Myocyte (in vitro differentiated cells): Measurements from ENCODE around the gene KIAA0232. TPM values are rescaled to one million over a fixed set of nuclear protein-coding genes. Genes with fewer than 3 reads are reported as not detected.

Source experiments
- DNase-seq: peaks from one replicate; pipeline ENCODE4 v3.0.0-alpha.2; 2012; ENCODE audit warnings: low read depth
- total RNA-seq: library from RNA; depleted of rRNA; stranded (reverse); fragments of >200 nt; gene quantifications from 2 replicates; pipeline ENCODE4 v1.2.3, GENCODE V29; 2014

The KIAA0232 gene
- total RNA-seq, 1 donor from 2014 or later = 64.2 TPM

DNA sequence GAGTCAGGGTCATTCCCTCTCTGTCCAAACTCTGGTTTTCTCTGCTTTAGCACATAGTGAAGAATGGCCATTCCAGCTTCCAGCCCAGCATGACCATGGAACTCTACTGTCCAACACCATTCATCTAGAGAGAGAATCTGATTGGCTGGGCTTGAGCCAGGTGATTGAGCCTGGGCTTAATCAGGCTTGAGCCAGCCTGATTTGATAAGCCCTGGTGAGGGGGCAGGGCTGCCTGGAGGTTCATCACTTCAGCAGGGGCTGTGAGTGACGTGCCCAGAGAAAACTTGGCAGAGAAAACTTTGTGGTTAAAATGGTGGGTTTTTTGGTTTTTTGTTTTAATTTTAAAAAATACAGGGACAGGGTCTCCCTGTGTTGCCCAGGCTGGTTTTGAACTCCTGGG is 62.5 kb downstream of the KIAA0232 start:
- DNase-seq = no peak

DNA sequence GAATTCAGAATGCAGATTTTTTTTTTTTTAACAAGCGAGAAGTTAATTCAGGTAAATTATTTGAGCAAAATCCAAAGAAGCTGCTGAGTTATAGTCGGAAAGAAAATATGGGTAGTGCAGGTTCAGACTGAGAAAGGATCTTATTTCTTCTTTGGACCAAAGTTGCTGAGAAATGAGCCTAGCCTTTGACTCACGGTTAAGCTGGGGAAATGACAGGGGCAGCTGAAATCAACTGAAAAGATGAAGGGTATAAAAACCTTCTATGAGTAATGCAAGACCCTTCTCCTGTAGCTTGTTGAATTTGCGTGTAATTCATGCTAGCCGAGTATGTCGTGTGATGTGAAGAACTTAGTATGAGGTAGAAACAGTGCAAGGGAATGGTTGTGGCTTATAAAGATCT is 63.0 kb downstream of the KIAA0232 start:
- peak; percentile 69 for DNase-seq

DNA sequence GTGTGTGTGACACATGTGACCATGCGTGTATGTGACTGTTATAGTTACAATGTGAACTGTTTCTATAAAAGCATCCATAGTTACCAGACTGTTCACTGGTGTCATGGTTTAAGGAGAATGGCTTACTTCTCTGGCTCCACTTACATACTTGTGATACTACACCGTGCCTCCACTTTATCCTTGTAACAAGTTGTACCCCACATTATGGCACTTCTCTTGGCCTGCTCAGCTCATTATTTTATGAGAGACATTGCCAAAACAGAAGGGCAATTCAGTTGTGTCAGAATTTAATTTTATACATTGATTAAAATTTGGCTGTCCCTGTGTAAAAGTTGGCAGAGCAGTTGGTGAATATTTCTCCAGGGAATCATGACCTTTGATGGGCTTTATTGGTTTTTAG is 64.7 kb downstream of the KIAA0232 start:
- no peak for DNase-seq

DNA sequence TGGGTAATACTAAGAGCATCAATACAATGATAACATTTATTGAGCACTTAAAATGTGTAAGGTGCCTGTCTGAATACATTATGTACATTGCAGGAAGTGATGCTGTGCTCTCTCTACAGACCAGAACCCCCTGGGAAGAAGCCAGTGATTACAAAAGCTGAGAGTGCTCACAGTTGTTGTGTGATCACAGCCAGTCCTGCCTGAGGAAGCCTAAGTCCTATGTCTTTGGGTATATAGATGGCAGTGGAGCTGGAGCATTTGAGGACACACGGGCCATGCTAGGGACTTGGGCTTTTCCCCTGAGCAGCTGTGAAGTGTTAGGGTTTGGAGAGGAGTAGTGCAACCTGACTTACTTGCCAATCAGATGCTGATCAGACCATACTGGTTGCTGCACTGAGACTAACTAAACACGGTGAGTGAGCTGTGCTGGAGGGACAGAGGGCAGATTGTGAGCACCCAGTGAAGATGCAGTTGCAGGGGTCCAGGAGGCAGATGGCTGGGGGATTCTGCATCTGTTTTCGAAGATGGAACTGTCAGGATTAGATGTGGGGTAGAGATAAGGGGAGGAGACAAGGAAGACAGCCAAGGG is 66.3 kb downstream of the KIAA0232 start:
- DNase-seq = no peak

DNA sequence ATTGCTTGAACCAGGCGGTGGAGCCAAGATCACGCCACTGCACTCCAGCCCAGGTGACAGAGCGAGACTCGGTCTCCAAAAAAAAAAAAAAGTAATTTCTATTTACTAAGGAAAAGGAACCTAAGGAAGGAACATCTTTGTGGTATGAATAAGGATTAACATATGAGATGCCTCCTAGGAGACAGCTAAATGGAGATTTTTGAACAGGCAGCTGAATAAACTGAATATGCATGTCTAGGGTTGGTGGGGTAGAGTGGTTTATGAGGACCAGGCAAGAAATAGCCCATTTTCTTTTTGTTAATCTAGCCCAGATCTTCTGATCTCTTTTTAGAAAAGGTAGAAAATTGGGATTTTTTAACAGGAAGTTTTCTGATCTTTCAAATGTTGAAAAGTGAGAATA is 67.2 kb downstream of the KIAA0232 start:
- DNase-seq = no peak

DNA sequence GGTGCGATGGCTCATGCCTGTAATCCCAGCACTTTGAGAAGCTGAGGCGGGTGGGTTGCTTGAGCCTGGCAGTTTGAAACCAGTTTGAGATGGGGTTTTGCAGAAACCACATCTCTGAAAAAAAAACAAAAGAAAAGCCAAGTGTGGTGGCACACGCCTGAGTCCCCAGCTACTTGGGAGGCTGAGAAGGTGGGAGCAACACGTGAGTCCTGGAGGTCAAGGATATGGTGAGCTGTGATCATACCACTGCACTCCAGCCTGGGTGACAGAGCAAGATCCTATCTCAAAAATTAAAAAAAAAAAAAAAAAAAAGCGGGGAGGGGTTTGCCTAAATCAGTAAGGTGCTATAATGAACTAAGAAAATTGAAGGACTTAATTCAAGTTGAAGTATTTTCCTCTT is 68.9 kb downstream of the KIAA0232 start:
- no peak for DNase-seq

DNA sequence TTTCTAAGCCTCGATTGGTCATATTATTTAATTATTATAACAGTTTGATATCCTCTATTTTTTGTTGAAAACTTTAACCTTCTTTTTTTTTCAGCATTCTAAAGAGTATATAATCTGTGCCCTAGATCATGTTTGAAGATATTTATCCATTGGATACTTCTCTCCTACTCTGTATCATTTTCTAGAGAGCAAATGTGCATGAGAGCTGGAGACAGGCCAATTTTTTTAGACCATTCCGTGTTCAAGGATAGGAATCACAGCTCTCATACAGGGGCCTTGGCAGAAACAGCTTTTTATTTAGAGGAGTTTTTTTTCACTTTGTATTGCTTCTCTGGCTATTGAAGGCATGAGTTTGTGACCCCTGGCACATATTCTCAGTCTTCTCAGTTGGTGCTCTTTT is 69.4 kb downstream of the KIAA0232 start:
- DNase-seq = no peak

DNA sequence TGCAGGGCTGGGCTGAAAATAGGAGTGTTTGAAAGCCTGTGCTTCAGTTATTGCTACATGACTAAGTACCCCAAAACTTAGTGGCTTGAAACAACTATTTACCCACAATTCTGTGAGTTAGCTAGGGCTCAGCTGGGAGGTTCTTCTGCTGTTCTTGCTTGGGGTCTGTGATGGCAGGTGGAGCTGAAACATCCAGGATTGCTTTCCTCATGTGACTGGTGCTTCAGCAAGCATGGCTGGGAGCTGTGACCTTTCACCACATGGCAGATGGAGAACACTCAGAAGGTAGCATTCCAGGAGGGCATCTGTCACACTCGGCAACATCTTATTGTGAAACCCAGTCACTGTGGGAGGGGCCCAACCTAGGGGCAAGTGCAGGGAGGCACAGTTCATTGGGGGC is 70.1 kb downstream of the KIAA0232 start:
- peak; percentile 26 for DNase-seq

DNA sequence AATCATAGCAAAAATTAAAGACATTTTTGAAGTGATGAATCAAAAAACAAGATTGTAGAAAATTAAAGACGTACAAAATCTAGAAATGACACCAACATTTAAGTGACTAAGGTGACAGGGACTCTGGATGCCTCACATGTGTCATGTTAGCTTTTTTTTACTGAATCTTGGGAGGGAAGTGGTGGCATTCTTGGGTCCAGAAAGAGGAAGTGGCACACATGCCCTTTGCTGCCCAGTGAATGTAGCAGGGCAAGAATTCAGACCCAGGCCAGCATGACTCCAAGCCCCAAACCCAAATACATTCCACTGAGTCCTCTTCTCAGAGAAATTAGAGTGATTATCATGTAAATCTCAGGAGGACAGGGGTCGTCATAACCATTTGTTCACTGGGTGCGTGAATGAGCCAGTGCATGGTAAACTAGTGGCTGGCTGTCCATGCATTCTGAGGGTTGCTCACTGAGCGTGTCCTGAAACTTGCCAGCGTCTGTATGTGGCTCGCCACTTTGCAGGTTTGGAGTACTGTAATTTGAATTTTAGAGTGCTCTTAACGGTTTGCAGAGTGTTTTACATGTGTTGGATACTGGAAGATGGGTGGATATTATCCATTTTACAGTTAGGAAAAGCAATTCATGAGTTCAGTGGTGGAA is 71.7 kb downstream of the KIAA0232 start:
- DNase-seq = no peak

DNA sequence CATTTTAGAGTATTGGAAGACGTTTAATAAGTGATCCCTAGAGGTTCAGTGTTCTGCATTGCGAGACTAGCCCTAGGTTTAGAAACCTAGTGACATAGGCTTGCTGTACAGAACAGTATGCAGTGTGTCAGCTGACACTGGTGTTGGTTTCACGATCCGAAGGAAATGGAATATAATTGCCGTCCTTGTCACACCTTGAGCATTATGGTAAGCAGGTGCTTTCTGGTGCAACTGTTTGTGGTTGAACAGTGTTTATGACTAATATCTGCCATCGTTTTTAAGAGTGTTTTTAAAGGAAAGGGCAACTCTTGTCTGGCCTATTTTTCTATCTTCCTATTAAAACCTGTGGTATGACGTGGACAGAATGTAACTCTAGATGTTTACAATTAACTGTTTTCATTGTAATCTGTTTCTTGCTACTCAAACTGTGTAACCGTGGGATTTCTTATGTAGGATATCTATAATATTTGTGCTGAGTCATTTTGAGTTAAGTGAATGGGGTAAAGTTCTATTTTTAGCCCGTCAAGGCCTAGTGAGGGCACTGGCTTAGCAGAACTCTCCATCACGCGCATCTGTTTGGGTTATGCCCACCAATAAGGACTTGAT is 73.3 kb downstream of the KIAA0232 start:
- peak; percentile 69 for DNase-seq

DNA sequence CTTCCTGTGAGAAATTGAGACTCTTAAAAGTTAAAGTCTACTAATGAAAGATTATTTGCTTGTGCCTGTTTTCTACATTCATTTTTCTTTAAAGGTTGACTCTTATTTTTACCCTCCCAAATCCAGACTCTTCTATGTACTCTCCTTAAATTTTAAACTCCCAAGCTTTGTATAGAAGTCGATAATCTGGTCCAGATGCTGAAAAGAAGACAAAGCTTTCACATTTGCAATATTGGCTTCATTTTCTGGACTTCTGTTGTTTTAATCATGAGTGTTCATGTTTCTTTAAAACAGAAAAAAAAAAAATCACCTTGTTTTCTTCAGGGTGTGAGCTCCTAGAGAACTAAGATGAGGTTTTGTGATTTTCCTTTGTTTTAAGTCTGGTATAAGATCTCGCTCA is 73.9 kb downstream of the KIAA0232 start:
- no peak for DNase-seq

DNA sequence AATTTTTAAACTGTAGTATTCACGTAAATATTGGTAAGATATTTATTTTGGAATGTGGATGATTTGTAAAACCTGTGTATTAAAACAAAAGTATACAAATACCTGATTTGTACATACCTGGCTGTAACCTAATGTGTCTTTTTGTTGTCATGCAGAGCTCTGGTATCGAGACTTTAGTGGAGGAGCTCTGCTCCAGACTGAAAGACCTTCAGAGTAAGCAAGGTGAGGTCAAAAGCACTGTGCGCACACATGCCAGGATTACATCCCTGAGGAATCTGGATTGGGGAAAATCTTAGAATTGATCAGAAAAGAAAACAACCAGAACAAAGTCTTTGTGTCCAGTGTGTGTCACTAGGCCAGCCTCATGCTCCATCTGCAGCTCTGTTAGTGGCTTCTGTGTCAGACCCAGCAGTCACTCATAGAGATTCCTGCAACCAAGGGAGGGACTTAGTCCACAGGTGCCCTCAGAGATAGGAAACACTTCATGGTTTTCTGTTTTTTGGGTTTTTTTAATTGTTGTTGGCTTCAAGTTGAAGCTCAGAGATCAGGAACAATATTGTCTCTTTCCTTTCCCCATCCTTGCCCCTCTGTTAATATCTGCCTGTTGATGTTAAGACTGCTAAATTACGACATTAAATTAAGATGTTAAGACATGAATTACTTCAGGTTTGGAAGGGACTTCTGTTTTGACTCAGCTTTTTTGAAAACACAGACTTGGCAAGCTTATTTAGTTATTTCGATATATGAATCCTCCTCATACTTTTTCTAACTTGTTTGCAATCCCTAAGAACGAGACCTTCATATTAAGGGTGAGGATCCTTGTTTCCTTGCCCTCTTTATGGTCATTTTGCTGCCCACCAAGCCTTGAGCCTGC is 74.7 kb downstream of the KIAA0232 start:
- no peak for DNase-seq

DNA sequence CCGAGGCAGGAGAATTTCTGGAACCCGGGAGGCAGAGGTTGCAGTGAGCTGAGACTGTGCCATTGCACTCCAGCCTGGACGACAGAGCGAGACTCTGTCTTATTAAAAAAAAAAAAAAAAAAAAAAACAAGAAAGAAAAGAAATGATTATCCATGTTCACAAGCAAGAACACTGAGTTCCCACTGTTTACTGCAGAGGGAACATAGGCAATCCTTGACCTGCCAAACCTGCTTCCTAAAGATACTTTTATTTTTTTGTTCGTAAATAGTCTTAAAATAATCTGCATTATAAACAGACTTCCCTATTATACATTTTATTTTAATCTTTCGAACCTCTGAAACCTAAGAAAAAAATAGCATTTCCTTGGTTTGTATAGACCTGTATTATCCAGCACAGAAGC is 76.5 kb downstream of the KIAA0232 start:
- no peak for DNase-seq

DNA sequence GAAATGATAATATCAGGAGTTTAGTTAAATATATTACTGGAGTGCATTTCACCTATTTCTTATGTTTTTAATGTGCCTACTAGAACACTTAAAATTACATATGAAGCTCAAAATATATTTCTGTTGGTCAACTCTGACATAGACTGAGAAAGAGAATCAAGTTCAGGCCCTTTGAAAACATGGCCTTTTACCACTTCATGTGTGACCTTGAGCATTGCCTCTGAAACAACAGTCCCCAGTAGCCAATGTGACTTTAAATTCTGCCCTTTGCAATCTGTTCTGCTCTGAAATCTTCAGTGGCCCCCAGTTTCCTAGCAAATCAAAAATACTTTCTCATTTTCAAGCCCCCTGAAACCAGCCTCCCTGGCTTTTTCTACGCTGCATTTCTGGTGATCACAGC is 77.0 kb downstream of the KIAA0232 start:
- DNase-seq = no peak

DNA sequence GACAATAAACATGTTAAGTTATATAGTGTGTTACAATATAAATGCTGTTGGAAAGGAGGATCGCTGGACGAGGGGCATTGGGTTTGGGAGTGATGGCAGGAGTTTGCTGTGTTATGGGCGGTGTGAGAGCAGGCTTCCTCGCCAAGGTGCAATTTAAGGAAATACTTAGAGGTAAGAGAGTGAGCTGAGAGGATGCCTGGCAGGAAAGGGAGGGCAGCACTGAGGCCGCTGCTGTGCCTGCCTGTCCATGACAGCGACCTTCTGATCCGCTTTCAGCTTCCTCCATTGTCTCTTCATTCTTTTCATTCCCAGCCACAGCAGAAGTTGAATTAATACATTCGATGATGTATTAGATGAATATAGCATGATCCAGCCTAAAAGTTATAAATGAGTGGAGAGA is 85.9 kb downstream of the KIAA0232 start:
- DNase-seq = no peak

DNA sequence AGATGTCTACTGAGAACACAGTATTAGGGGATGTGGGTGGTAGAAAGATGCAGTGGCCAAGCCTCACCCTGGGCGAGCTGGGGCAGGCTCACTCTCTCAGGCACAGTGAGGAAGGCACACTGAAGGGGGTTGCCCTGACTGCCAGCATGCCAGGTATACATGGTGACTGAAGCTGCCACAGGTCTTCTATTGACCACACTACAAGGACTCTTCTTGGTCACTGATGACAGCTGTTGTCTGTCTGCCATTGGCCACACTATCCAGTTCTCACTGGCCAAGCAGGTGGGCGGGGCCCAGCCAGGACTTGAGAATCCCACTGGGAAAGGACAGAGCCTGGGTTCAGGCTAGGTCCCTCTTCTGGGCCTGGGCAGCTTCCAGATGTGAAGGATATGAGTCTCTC is 87.4 kb downstream of the KIAA0232 start:
- peak; percentile 83 for DNase-seq

DNA sequence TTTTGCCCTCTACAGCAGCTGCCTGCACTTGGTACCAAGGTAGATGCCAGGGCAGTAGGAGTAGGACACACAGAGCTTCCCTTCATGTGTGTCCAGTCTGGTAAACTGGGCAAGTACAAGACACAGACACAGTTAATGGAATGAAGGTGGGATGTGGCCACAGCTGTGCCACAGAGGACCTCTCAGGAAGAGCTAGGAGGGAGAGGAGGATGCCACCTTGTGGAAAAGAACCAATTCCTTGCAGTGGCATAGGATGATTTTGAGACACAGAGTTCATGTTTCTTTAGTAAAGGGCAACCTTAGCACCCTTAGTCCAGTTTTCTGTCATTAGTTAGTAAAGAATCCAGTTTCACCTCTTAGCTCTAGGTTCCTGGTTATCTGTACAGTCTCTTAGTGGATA is 90.8 kb downstream of the KIAA0232 start:
- DNase-seq = no peak

DNA sequence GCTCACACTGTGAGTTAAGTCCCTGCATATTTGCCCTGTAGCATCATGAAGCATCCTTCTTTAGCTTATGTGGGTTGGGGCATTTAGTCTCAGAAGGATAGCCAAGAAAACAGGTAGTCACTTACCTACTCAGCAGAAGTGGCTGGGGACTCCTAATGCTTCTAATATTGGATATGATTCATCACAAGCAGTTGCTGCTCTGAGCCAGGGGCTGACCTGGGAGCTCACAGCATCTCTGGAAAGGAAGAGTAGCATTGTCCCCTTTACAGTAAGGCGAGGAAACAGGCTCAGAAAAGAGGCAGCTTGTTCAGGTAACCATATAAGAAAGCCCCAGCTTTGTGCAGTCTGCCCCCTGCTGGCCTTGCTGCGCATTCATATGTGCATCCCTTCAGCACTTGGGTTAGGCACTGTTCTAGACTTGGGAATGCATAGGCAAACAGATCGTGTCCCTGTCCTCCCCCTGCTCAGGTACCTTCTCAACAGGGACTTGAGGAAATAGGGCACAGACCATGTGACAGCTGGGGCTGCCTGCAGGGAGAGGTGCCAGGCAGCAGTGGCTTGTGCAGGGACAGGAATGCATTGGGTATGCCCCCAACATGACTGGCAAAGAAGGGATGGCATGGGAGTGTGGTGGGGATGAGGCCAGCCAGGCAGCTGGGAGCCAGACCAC is 91.4 kb downstream of the KIAA0232 start:
- peak; percentile 92 for DNase-seq

DNA sequence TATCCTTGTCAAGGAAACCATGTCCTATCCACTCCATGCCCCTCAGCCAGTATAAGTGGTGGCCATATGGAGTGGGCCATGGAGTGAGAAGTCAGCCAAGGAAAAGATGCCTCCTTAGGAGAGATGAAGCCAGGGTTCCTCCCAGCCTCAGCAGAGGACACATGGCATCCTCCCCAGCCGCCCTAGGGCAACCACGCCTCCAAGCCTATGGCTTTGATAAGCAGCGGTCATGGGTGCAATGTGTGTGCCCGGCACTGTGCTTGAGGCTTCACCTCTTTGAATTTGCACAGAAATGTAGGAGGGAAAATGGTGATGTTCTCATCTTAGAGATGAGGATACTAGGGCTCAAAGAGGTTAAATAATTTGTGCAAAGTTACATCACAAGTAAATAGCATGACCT is 92.5 kb downstream of the KIAA0232 start:
- DNase-seq = no peak

DNA sequence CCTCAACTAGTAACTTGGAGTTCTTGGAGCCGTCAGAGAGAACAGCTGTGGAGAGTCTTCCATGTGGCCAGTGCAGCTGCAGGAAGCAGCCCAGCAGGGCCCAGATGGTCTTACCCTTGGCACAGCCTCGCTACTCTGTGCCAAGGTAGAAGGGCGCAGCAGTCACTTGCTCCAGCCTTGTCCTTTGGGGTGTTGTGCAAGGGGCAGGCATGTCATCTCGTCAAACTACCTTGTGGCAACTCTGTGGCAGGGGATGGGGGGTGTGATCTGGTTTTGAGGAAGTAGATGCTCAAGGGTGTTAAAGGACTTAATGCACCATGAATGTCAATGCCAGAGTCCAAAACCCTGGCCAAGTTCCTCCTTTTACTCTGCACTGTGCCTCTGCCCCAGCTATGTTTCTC is 92.9 kb downstream of the KIAA0232 start:
- peak; percentile 79 for DNase-seq

DNA sequence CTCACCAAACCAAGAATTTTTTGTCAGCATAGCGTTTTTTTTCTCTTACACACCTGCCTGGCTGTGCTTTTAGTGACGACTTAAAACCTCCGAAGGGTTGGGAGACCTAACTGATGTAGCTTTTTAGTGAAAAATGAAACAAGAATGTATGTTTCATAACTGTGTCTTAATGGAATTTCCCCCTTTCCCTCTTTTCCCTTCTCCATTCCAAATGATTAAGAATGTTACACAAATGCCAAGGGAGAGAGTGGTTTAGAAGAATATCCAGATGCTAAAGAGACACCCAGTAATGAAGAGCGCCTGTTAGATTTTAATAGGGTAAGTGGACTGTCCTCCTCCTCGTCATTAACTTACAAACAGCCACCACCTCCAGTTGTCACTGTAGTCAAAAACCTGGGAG is 93.9 kb downstream of the KIAA0232 start:
- no peak for DNase-seq

DNA sequence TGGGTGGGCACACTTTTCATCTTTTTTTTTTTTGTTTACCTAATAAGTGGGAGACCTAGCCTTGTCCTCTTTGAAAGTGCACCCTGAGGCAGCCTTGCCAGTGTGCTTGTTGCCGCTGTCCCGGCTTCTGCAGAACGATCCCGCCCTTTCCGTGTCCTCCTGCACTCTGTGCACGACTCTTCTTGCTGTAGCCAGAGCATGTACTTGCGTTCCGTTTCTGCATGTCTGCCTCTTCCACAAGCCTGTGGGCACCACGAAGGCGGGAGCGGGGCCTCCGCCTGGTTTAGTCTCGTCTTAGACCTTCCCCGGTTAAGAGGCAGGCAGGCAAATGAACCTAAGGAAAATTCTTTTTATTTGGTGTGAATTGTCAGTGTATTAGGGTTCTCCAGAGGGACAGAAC is 94.5 kb downstream of the KIAA0232 start:
- DNase-seq = no peak
